ENCODE measurements around the gene ATF6. TPM values are rescaled to one million over a fixed set of nuclear protein-coding genes. Genes with fewer than 3 reads are reported as not detected.

Gene ATF6
- total RNA-seq, 2 experiments from 2014 or later: 10.2 to 13.9 TPM

DNA sequence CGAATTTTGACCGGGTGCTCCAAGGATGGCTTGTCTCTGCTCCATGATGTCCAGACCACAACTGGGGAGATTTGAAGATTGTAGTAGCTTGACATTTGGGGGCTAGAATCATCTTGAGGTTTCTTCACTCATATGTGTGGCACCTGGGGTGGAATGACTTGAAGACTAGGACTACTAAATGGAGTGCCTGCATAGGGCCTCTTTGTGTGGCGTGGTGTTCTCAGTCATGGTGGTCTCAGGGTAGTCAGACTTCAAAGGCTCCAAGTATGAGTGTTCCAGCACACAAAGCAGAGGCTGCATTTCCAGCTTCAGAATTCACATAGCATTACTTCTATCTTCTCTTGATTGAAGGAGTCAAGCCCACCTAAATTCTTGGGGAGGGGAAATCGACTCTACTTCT is 16.8 kb downstream of the ATF6 start:
- Histone ChIP-seq H3K4me3 (ENCODE audit: low read depth, low read length, poor library complexity, severe bottlenecking) (no peak overlapping the region), H3K36me3 (ENCODE audit: insufficient read depth, low read length) (peaks cover 76% of the 10 kb centered on the region), H3K9me2 (ENCODE audit: insufficient read depth, low read length) (no peaks in the 10 kb centered on the region), H2AFZ (ENCODE audit: low read length) (no peak overlapping the region), H3K27ac (ENCODE audit: low read depth, low read length, poor library complexity, severe bottlenecking) (no peak overlapping the region), H3K4me2 (ENCODE audit: low read length) (no peak overlapping the region), H3K79me2 (ENCODE audit: insufficient read depth, low read depth, low read length) (peaks cover 6% of the 10 kb centered on the region; the same call in 1 of the 2 replicates), H3K4me1 (ENCODE audit: insufficient read depth, low read length, poor library complexity, severe bottlenecking) (peaks cover 22% of the 10 kb centered on the region), H4K20me1 (ENCODE audit: insufficient read depth, low read length) (peaks cover 2% of the 10 kb centered on the region; the same call in 1 of the 2 replicates), H3K9me3 (ENCODE audit: low read length) (no peaks in the 10 kb centered on the region)
- intact Hi-C loops (cut with micrococcal nuclease; ENCODE audit: unreplicated experiment): no loop called here
- ChIA-PET POLR2A (no interaction called here), CTCF (ENCODE audit: unreplicated experiment) (no interaction called here)
- TF ChIP-seq EZH2phosphoT487 (IDR thresholded peaks at IDR 0.05; ENCODE audit: borderline replicate concordance, low read depth, low read length): no peak
- TF ChIP-seq, protein P1, sequence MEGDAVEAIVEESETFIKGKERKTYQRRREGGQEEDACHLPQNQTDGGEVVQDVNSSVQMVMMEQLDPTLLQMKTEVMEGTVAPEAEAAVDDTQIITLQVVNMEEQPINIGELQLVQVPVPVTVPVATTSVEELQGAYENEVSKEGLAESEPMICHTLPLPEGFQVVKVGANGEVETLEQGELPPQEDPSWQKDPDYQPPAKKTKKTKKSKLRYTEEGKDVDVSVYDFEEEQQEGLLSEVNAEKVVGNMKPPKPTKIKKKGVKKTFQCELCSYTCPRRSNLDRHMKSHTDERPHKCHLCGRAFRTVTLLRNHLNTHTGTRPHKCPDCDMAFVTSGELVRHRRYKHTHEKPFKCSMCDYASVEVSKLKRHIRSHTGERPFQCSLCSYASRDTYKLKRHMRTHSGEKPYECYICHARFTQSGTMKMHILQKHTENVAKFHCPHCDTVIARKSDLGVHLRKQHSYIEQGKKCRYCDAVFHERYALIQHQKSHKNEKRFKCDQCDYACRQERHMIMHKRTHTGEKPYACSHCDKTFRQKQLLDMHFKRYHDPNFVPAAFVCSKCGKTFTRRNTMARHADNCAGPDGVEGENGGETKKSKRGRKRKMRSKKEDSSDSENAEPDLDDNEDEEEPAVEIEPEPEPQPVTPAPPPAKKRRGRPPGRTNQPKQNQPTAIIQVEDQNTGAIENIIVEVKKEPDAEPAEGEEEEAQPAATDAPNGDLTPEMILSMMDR (conservative IDR thresholded peaks at IDR 0.05; ENCODE audit: low read length): no peak
- DNase-seq (ENCODE audit: low spot score): no peak
- BruUV-seq (replicated peaks): no TSS peak

DNA sequence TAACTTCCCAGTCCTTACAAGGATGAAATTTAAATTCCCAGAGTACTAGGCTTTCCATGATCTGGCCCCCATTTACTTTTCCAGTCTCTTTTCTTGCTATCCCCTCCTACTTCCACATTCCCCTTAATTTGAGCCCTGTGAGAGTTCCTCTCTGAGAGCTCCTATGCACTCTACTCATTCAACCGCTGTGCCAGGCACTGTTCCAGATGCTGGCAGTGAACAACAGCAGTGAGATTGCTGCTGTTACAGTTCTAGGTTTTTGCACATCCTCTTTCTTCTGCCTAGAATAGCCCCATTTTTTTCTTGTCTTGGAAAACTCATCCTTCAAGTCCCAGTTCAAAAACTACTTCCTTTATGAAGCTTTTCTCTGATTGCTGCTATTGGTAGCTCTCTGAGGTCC is 18.8 kb downstream of the ATF6 start:
- Histone ChIP-seq H2AFZ (ENCODE audit: low read length) (no peak overlapping the region), H3K27ac (ENCODE audit: low read depth, low read length, poor library complexity, severe bottlenecking) (no peak overlapping the region), H3K4me3 (ENCODE audit: low read depth, low read length, poor library complexity, severe bottlenecking) (no peak overlapping the region), H3K9me2 (ENCODE audit: insufficient read depth, low read length) (no peaks in the 10 kb centered on the region), H3K9me3 (ENCODE audit: low read length) (no peaks in the 10 kb centered on the region), H3K79me2 (ENCODE audit: insufficient read depth, low read depth, low read length) (no peaks in the 10 kb centered on the region), H4K20me1 (ENCODE audit: insufficient read depth, low read length) (no peaks in the 10 kb centered on the region), H3K4me2 (ENCODE audit: low read length) (no peak overlapping the region), H3K4me1 (ENCODE audit: insufficient read depth, low read length, poor library complexity, severe bottlenecking) (peaks cover under 1% of the 10 kb centered on the region), H3K36me3 (ENCODE audit: insufficient read depth, low read length) (peaks cover 67% of the 10 kb centered on the region)
- ChIA-PET POLR2A (interaction anchor here (1.0 to 1.4 kb wide), 2 partner anchors 9 to 16 kb away, joined by 5 read pairs; no protein-coding TSS in a partner anchor), CTCF (ENCODE audit: unreplicated experiment) (no interaction called here)
- TF ChIP-seq, protein P1 (conservative IDR thresholded peaks at IDR 0.05; ENCODE audit: low read length): no peak
- TF ChIP-seq EZH2phosphoT487 (IDR thresholded peaks at IDR 0.05; ENCODE audit: borderline replicate concordance, low read depth, low read length): no peak
- DNase-seq (ENCODE audit: low spot score): no peak
- no TSS peak for BruUV-seq (replicated peaks)
- intact Hi-C loops (cut with micrococcal nuclease; ENCODE audit: unreplicated experiment): no loop called here

DNA sequence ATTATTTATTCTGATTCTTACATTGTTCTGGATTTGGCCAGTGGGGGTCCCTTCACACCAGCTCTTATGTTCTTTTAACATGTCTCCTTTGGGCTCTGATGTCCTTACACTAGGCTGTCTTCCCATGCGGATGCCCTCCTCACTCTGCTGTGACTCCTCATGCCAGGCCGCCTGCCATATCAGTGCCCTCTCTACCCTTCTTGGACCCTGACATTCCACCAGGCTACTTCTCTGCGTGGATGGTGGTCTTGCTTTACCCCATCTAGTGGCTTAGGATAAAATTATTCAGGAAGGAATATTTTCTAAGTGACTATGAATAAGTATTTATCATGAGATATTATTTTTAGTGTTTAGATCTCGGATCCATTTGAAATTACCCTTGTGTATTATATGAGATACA is 21.2 kb downstream of the ATF6 start:
- no peaks in the 10 kb centered on the region for H3K9me3 ChIP-seq (ENCODE audit: low read length)
- H3K4me2 ChIP-seq (ENCODE audit: low read length): no peak overlapping the region
- H3K36me3 ChIP-seq (ENCODE audit: insufficient read depth, low read length): peaks cover 63% of the 10 kb centered on the region; the same call in 1 of the 2 replicates
- H3K79me2 ChIP-seq (ENCODE audit: insufficient read depth, low read depth, low read length): no peaks in the 10 kb centered on the region
- H3K9me2 ChIP-seq (ENCODE audit: insufficient read depth, low read length): no peaks in the 10 kb centered on the region
- H3K4me1 ChIP-seq (ENCODE audit: insufficient read depth, low read length, poor library complexity, severe bottlenecking): no peaks in the 10 kb centered on the region
- DNase-seq (ENCODE audit: low spot score): no peak
- no peak overlapping the region for H3K27ac ChIP-seq (ENCODE audit: low read depth, low read length, poor library complexity, severe bottlenecking)
- TF ChIP-seq EZH2phosphoT487 (IDR thresholded peaks at IDR 0.05; ENCODE audit: borderline replicate concordance, low read depth, low read length): no peak
- TF ChIP-seq, protein P1 (conservative IDR thresholded peaks at IDR 0.05; ENCODE audit: low read length): peak; percentile 62
- H3K4me3 ChIP-seq (ENCODE audit: low read depth, low read length, poor library complexity, severe bottlenecking): no peak overlapping the region
- intact Hi-C loops (cut with micrococcal nuclease; ENCODE audit: unreplicated experiment): no loop called here
- no TSS peak for BruUV-seq (replicated peaks)
- H2AFZ ChIP-seq (ENCODE audit: low read length): no peak overlapping the region
- ChIA-PET POLR2A (no interaction called here), CTCF (ENCODE audit: unreplicated experiment) (no interaction called here)
- no peaks in the 10 kb centered on the region for H4K20me1 ChIP-seq (ENCODE audit: insufficient read depth, low read length)
